ENCODE results near the gene CAPZA1.

Gene CAPZA1

DNA sequence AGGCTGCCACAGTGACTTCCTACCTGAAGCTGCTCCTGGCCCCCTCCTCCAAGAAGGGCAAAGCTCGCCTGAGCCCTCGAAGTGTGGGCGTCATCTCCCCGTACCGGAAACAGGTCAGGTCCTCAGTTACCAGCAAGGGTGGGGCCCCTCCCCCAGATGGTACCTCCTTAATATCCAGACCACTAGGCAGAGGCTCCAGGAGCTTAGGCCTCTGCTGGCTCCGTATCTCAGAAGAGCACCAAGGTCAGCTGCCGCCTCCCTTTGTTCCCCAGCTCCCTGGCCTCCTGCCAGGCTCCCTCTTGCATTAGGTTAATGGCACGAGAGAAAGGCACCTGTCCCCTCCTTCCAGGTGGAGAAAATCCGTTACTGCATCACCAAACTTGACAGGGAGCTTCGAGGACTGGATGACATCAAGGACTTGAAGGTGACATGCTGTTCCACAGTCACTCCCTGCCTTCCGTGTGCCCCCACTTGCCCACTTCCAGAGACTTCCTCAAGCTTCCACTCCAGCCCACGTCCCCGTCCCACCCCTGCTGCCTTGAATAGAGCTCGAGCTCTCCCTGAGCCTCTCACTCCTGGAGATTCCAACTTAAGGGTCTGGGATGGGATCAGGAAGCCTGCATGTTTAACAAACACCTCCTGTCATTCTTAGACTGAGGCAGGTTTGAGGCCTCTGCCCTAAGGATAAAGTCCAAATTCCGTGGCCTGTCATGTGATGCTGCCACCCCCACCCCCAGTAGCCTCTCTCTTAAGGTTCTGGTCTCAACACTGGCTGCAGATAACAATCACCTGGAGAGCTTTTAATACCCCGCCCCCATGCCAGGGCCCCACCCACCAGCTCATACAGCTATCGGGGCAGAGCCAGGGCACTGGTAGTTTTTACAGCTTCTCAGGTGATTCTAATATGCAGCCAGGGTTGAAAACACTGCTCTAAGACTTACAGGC, 79.0 kb downstream of the CAPZA1 start:
- peaks cover 40 to 54% of the 10 kb centered on the region in 2 donors for H3K4me1 ChIP-seq (ENCODE audit: control insufficient read depth in 1 of 2, insufficient read depth in 2 of 2, low read length in 2 of 2)
- peak overlapping the region in 1 of 2 donors; percentile 9 for H3K4me3 ChIP-seq (ENCODE audit: low read depth in 1 of 2, low read length in 2 of 2)
- no peaks in the 10 kb centered on the region for H3K9me3 ChIP-seq (ENCODE audit: control insufficient read depth in 1 of 2, low read length in 2 of 2)
- peak overlapping the region; percentile 85 for H3K27ac ChIP-seq (ENCODE audit: low read depth, low read length)
- H3K9ac ChIP-seq (ENCODE audit: low read depth in 1 of 2, low read length in 2 of 2): peak overlapping the region; percentile 54 to 61
- H3K27me3 ChIP-seq (ENCODE audit: control insufficient read depth in 1 of 2, insufficient read depth in 2 of 2, low read length in 2 of 2): no peaks in the 10 kb centered on the region
- peaks cover 38 to 62% of the 10 kb centered on the region in 2 donors for H3K36me3 ChIP-seq (ENCODE audit: control insufficient read depth in 1 of 2, insufficient read depth in 2 of 2, low read length in 2 of 2)

DNA sequence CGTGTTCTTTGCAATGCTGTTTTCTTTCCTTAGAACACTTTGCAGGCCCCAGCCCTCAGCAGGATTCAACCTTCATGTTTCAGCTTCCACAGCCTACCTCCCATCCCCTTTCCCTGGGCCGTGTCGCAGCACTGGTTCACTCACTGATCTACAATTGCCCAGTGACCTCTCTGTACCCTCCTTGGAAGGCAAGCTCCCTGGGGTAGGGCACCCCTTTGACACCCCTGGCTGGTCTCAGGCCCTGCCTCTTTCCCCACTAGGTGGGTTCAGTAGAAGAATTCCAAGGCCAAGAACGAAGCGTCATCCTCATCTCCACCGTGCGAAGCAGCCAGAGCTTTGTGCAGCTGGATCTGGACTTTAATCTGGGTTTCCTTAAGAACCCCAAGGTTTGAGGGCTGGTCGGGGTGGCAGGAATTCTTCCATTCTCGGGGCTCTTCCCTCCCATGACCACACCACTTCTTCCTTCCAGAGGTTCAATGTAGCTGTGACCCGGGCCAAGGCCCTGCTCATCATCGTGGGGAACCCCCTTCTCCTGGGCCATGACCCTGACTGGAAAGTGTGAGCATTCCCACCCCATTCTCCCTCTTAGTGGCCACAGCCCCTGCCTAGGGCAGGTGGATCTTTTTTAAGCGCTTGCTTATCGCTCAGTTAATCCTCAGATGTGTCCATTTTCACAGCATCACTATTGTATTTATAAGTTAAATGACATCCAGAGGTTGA, 80.0 kb downstream of the CAPZA1 start:
- Histone ChIP-seq H3K36me3 (ENCODE audit: control insufficient read depth in 1 of 2, insufficient read depth in 2 of 2, low read length in 2 of 2) (peaks cover 31 to 53% of the 10 kb centered on the region in 2 donors), H3K4me3 (ENCODE audit: low read depth in 1 of 2, low read length in 2 of 2) (peak overlapping the region; percentile 20 to 28), H3K27me3 (ENCODE audit: control insufficient read depth in 1 of 2, insufficient read depth in 2 of 2, low read length in 2 of 2) (no peaks in the 10 kb centered on the region), H3K9me3 (ENCODE audit: control insufficient read depth in 1 of 2, low read length in 2 of 2) (no peaks in the 10 kb centered on the region), H3K27ac (ENCODE audit: low read depth, low read length) (peak overlapping the region; percentile 85), H3K4me1 (ENCODE audit: control insufficient read depth in 1 of 2, insufficient read depth in 2 of 2, low read length in 2 of 2) (peaks cover 50 to 64% of the 10 kb centered on the region in 2 donors), H3K9ac (ENCODE audit: low read depth in 1 of 2, low read length in 2 of 2) (peak overlapping the region; percentile 27 to 54)

DNA sequence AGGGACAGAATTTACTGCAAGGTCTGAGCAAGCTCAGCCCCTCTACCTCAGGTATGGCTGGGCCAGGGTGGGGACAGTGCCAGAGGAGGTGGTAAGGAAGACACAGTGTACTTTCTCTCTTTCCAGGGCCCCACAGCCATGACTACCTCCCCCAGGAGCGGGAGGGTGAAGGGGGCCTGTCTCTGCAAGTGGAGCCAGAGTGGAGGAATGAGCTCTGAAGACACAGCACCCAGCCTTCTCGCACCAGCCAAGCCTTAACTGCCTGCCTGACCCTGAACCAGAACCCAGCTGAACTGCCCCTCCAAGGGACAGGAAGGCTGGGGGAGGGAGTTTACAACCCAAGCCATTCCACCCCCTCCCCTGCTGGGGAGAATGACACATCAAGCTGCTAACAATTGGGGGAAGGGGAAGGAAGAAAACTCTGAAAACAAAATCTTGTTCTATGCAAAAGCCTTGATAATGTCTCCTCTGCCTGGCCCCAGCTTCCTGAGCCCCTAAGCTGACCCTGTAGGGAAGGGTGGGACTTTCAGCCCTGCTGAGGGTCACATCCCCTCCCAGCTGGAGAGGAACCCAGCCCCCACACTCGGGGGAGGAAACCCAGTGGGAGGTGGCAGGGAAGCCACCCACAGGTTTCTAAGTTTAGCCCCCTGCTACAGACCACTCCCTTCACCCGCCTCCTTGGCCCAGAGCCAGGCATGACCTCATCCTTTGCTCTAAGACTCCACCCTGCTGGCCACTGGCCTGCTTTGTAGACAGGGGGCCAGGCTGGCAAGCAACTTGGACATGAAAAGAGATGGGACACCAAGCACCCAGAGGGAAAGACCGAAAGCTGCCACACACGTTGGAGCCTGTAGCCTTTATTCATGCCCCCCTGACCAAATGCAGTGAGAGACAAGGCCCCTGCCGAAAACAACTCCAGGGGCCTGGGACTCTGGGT, 80.9 kb downstream of the CAPZA1 start:
- Histone ChIP-seq H3K4me3 (ENCODE audit: low read depth in 1 of 2, low read length in 2 of 2) (no peak overlapping the region), H3K36me3 (ENCODE audit: control insufficient read depth in 1 of 2, insufficient read depth in 2 of 2, low read length in 2 of 2) (peaks cover 22 to 43% of the 10 kb centered on the region in 2 donors), H3K4me1 (ENCODE audit: control insufficient read depth in 1 of 2, insufficient read depth in 2 of 2, low read length in 2 of 2) (peaks cover 60 to 70% of the 10 kb centered on the region in 2 donors), H3K27me3 (ENCODE audit: control insufficient read depth in 1 of 2, insufficient read depth in 2 of 2, low read length in 2 of 2) (no peaks in the 10 kb centered on the region), H3K27ac (ENCODE audit: low read depth, low read length) (peak overlapping the region; percentile 85), H3K9ac (ENCODE audit: low read depth in 1 of 2, low read length in 2 of 2) (peak overlapping the region; percentile 27 to 54), H3K9me3 (ENCODE audit: control insufficient read depth in 1 of 2, low read length in 2 of 2) (no peaks in the 10 kb centered on the region)

DNA sequence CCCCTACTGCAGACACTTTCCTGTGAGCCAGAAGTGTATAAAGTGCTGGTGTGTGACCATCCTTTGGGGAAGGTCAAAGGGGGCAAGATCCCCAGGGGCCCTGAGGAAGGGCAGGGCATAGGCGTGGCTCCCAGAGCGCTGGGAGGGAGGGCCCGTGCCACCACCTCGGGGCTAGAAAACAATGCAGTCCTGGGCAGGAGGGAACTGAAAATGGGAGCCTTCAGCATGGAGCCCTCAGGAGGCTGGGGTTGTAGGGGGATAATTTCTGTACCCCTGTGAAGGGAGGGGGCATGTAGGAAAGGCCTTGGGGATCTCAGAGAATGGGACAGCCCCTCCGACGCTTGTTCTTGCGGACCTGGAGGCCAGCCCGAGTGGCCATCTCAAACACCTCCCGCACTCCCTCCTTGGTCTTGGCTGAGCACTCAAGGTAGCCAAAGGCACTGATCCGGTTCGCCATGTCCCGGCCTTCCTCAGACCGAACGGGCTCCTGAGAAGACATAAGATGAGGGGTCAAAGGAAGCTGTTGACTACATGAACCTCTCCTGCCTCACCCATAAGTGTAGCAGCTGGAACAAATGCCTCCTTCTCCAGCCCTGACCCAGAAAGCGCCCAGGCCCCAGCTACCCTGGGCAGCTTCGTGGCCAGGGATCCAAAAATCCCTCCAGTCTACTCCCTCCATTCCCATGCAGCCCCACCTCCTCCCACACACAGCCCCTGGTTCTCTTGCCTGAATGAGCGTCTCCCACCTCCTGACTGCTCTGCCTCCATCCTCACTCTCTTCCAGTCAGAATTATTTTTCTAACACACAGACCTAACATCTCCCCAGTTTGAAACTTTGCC, 81.8 kb downstream of the CAPZA1 start:
- Histone ChIP-seq H3K9ac (ENCODE audit: low read depth in 1 of 2, low read length in 2 of 2) (peak overlapping the region; percentile 27 to 54), H3K27me3 (ENCODE audit: control insufficient read depth in 1 of 2, insufficient read depth in 2 of 2, low read length in 2 of 2) (no peaks in the 10 kb centered on the region), H3K9me3 (ENCODE audit: control insufficient read depth in 1 of 2, low read length in 2 of 2) (no peaks in the 10 kb centered on the region), H3K4me1 (ENCODE audit: control insufficient read depth in 1 of 2, insufficient read depth in 2 of 2, low read length in 2 of 2) (peaks cover 65 to 74% of the 10 kb centered on the region in 2 donors), H3K4me3 (ENCODE audit: low read depth in 1 of 2, low read length in 2 of 2) (no peak overlapping the region), H3K27ac (ENCODE audit: low read depth, low read length) (peak overlapping the region; percentile 70), H3K36me3 (ENCODE audit: control insufficient read depth in 1 of 2, insufficient read depth in 2 of 2, low read length in 2 of 2) (peaks cover 19 to 36% of the 10 kb centered on the region in 2 donors)

DNA sequence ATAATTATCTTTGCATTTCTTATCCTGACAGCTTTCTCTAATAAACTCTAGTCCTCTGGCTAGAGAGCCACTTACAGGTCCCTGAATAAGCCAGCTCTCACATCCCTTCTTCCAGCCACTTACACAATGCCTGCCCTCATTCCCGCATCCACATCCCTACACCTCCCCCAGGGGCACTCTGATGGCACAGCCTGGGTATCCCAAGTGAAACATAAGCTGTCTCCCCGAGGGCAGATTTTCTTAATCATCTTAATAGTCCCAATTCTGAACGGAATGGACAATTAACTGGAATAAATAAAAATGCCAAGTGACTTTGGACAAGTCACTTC, 82.4 kb downstream of the CAPZA1 start:
- Histone ChIP-seq H3K27ac (ENCODE audit: low read depth, low read length) (peak overlapping the region; percentile 13), H3K9me3 (ENCODE audit: control insufficient read depth in 1 of 2, low read length in 2 of 2) (no peaks in the 10 kb centered on the region), H3K4me1 (ENCODE audit: control insufficient read depth in 1 of 2, insufficient read depth in 2 of 2, low read length in 2 of 2) (peaks cover 65 to 74% of the 10 kb centered on the region in 2 donors), H3K27me3 (ENCODE audit: control insufficient read depth in 1 of 2, insufficient read depth in 2 of 2, low read length in 2 of 2) (no peaks in the 10 kb centered on the region), H3K36me3 (ENCODE audit: control insufficient read depth in 1 of 2, insufficient read depth in 2 of 2, low read length in 2 of 2) (peaks cover 17 to 31% of the 10 kb centered on the region in 2 donors), H3K9ac (ENCODE audit: low read depth in 1 of 2, low read length in 2 of 2) (no peak overlapping the region), H3K4me3 (ENCODE audit: low read depth in 1 of 2, low read length in 2 of 2) (no peak overlapping the region)

DNA sequence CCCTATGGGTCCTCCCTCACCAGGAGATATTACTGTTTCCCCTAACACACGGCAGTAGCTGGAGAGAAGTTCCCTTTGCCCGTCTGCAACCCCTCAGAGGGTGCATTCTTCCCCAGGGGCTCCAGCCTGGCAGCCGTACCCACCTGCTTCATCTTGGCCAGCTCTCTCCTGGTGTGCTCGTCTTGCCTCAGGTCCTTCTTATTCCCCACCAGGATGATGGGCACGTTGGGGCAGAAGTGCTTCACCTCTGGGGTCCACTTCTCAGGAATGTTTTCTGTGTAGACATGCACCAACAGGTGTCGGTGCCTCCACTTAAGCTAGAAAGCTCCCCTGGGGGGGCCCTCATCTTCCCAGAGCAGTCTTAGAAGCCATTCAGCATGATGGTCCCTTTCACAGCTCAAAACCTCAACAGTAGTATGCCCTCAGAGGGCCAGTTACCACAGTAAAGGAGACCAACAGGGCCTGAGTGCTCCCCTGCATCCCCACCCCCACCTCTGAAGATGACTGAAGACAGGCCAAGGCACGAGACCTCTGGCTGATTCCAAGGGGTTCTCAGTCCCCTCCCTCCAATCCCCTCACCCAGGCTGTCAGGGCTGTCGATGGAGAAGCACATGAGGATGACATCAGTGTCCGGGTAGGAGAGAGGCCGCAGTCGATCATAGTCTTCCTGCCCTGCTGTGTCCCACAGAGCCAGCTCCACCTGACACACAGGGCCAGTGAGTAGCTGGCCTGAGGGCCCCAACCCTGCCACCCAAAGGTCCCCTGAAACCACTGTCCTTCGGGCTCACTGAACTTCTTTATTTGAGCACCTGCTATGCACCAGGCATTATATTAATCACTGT, 83.0 kb downstream of the CAPZA1 start:
- Histone ChIP-seq H3K4me3 (ENCODE audit: low read depth in 1 of 2, low read length in 2 of 2) (no peak overlapping the region), H3K4me1 (ENCODE audit: control insufficient read depth in 1 of 2, insufficient read depth in 2 of 2, low read length in 2 of 2) (peaks cover 67 to 77% of the 10 kb centered on the region in 2 donors), H3K36me3 (ENCODE audit: control insufficient read depth in 1 of 2, insufficient read depth in 2 of 2, low read length in 2 of 2) (peaks cover 17 to 29% of the 10 kb centered on the region in 2 donors), H3K27ac (ENCODE audit: low read depth, low read length) (no peak overlapping the region), H3K9ac (ENCODE audit: low read depth in 1 of 2, low read length in 2 of 2) (no peak overlapping the region), H3K9me3 (ENCODE audit: control insufficient read depth in 1 of 2, low read length in 2 of 2) (no peaks in the 10 kb centered on the region), H3K27me3 (ENCODE audit: control insufficient read depth in 1 of 2, insufficient read depth in 2 of 2, low read length in 2 of 2) (no peaks in the 10 kb centered on the region)

DNA sequence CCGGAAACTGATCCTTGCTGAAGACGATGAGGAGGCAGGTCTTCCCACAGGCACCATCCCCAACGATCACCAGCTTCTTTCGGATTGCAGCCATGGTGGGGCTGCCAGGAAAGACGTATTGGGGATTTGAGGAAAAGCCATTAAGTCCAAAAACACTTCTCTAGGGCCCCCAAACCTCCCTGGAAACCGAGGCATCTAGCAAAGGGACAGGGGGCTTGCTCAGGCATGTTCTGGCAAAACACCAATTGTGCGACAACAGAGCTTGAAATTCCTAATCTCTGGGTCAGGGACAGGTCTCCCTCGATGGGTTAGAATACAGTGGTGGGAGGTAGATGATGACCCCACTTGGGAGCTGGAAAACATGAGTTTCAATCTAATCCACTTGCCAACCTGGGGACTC, 84.1 kb downstream of the CAPZA1 start:
- Histone ChIP-seq H3K9me3 (ENCODE audit: control insufficient read depth in 1 of 2, low read length in 2 of 2) (no peaks in the 10 kb centered on the region), H3K36me3 (ENCODE audit: control insufficient read depth in 1 of 2, insufficient read depth in 2 of 2, low read length in 2 of 2) (peaks cover 17 to 19% of the 10 kb centered on the region in 2 donors), H3K9ac (ENCODE audit: low read depth in 1 of 2, low read length in 2 of 2) (peak overlapping the region in 1 of 2 donors; percentile 94), H3K27ac (ENCODE audit: low read depth, low read length) (no peak overlapping the region), H3K4me1 (ENCODE audit: control insufficient read depth in 1 of 2, insufficient read depth in 2 of 2, low read length in 2 of 2) (peaks cover 60 to 70% of the 10 kb centered on the region in 2 donors), H3K4me3 (ENCODE audit: low read depth in 1 of 2, low read length in 2 of 2) (peak overlapping the region in 1 of 2 donors; percentile 85), H3K27me3 (ENCODE audit: control insufficient read depth in 1 of 2, insufficient read depth in 2 of 2, low read length in 2 of 2) (no peaks in the 10 kb centered on the region)

DNA sequence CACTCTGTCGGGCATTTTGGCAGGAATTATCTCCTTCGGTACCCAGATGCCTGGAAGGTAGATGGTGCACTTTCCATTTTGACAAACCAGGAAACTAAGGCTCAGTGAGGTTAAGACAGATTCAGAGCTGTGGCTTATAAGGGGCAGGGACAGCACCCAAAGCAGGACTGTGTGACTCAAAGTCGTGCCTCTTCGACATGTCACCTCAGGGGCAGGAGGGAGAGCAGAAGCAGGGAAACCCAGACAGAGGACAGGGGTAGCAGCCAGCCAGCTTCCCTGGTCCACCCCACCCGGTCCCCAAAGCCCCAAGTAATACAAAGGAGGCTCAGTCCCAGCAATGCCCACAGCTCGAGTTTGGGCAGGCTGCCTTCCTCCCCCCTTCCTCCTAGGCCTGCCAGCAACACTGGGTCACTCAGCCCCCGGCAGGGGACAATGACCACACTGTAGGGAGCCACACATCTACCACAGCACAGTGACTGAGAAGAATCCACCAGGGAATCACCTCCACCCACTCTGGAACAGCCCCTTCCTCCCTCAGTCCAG, 84.8 kb downstream of the CAPZA1 start:
- Histone ChIP-seq H3K9ac (ENCODE audit: low read depth in 1 of 2, low read length in 2 of 2) (peak overlapping the region; percentile 82 to 94), H3K4me1 (ENCODE audit: control insufficient read depth in 1 of 2, insufficient read depth in 2 of 2, low read length in 2 of 2) (peaks cover 55 to 65% of the 10 kb centered on the region in 2 donors), H3K27ac (ENCODE audit: low read depth, low read length) (peak overlapping the region; percentile 93), H3K27me3 (ENCODE audit: control insufficient read depth in 1 of 2, insufficient read depth in 2 of 2, low read length in 2 of 2) (no peaks in the 10 kb centered on the region), H3K9me3 (ENCODE audit: control insufficient read depth in 1 of 2, low read length in 2 of 2) (no peaks in the 10 kb centered on the region), H3K4me3 (ENCODE audit: low read depth in 1 of 2, low read length in 2 of 2) (peak overlapping the region; percentile 82 to 85), H3K36me3 (ENCODE audit: control insufficient read depth in 1 of 2, insufficient read depth in 2 of 2, low read length in 2 of 2) (peaks cover 17 to 19% of the 10 kb centered on the region in 2 donors)
